Left lobe of liver (tissue), 2 donors: Measurements from ENCODE around the gene SOCS6. TPM values are rescaled to one million over a fixed set of nuclear protein-coding genes. Genes with fewer than 3 reads are reported as not detected.
A peak's percentile ranks its signal among the peaks of the same experiment; 100 is the strongest.

ENCODE experiments used
- ATAC-seq: fragments of 200-7000 bp; cut with Tn5 transposase; one replicate; pipeline ENCODE4 v1.9.1; 2020; ENCODE audit warnings: mild to moderate bottlenecking, moderate library complexity
- DNase-seq: peaks from one replicate; pipeline ENCODE4 v3.0.0-alpha.2; 2020; ENCODE audit warnings: low spot score
- total RNA-seq: library from RNA; stranded (reverse); gene quantifications from one replicate; pipeline ENCODE4 v1.2.1, GENCODE V29; 2021
- donor health status: DM: no; HTN: no; CAD: no; lungs with moderate emphysema.
- donor health status: DM: no; HTN: yes; CAD: no.

The SOCS6 gene
- total RNA-seq, 1 donor from 2014 or later, result 12.0 TPM

- DNase-seq (no peak), ATAC-seq (peak; percentile 65)
Measured at GRCh38 chr18:70377857-70378701, 89.2 kb downstream of the SOCS6 start.

Other genes with a start within 250 kb of the SOCS6 start
- gene RTTN, start 83.4 kb upstream of the SOCS6 start, total RNA-seq, result 6.6 TPM